Islet precursor cell (in vitro differentiated cells): ENCODE results near the gene SPRTN.

Source experiments
- DNase-seq: peaks from one replicate; pipeline ENCODE4 v3.0.0-alpha.2; 2018

SPRTN gene

GRCh38 chr1:231381729-231382128, 43.6 kb downstream of the SPRTN start:
- DNase-seq = no peak

- DNase-seq = no peak
Observed at GRCh38 chr1:231382426-231382825, 44.3 kb downstream of the SPRTN start.

GRCh38 chr1:231383159-231383860, 45.2 kb downstream of the SPRTN start:
- DNase-seq = no peak

- DNase-seq = no peak
Observed at GRCh38 chr1:231384696-231385415, 46.8 kb downstream of the SPRTN start.

- no peak for DNase-seq
Observed at GRCh38 chr1:231385416-231385748, 47.3 kb downstream of the SPRTN start.

- DNase-seq = no peak
Observed at GRCh38 chr1:231386466-231386865, 48.4 kb downstream of the SPRTN start.

GRCh38 chr1:231387770-231388669, 49.9 kb downstream of the SPRTN start:
- peak; percentile 57 for DNase-seq

- no peak for DNase-seq
Observed at GRCh38 chr1:231390071-231390470, 52.0 kb downstream of the SPRTN start.

- no peak for DNase-seq
Observed at GRCh38 chr1:231392389-231393131, 54.5 kb downstream of the SPRTN start.

- DNase-seq = no peak
Observed at GRCh38 chr1:231393668-231394067, 55.6 kb downstream of the SPRTN start.

GRCh38 chr1:231395076-231395997, 57.2 kb downstream of the SPRTN start:
- DNase-seq = peak; percentile 87

- no peak for DNase-seq
Observed at GRCh38 chr1:231395998-231396390, 57.9 kb downstream of the SPRTN start.

GRCh38 chr1:231396643-231397042, 58.5 kb downstream of the SPRTN start:
- DNase-seq = no peak

- no peak for DNase-seq
Observed at GRCh38 chr1:231397886-231398671, 60.0 kb downstream of the SPRTN start.

- no peak for DNase-seq
Observed at GRCh38 chr1:231401478-231401877, 63.4 kb downstream of the SPRTN start.

- no peak for DNase-seq
Observed at GRCh38 chr1:231404318-231404717, 66.2 kb downstream of the SPRTN start.
